ENCODE results near the gene NTSR1.

The NTSR1 gene

GRCh38 chr20:62707921-62708521 lies 615 bp upstream of the NTSR1 start:
- peak; percentile 56 for ATAC-seq
- peak; percentile 21 to 24 for DNase-seq
- Mint-ChIP-seq H3K9me3 (no peaks in the 10 kb centered on the region), H3K27me3 (peaks cover 46% of the 10 kb centered on the region), H3K4me1 (peaks cover 26% of the 10 kb centered on the region), H3K27ac (no peak overlapping the region), H3K4me3 (peak overlapping the region in 1 of 2 donors; percentile 70)

- ATAC-seq (no peak), DNase-seq (no peak)
- Mint-ChIP-seq H3K27ac (no peak overlapping the region), H3K4me3 (peak overlapping the region in 1 of 2 donors; percentile 2), H3K9me3 (no peaks in the 10 kb centered on the region), H3K4me1 (peaks cover 11% of the 10 kb centered on the region), H3K27me3 (peaks cover 58% of the 10 kb centered on the region)
Observed at GRCh38 chr20:62709537-62709905, 885 bp downstream of the NTSR1 start.

DNA sequence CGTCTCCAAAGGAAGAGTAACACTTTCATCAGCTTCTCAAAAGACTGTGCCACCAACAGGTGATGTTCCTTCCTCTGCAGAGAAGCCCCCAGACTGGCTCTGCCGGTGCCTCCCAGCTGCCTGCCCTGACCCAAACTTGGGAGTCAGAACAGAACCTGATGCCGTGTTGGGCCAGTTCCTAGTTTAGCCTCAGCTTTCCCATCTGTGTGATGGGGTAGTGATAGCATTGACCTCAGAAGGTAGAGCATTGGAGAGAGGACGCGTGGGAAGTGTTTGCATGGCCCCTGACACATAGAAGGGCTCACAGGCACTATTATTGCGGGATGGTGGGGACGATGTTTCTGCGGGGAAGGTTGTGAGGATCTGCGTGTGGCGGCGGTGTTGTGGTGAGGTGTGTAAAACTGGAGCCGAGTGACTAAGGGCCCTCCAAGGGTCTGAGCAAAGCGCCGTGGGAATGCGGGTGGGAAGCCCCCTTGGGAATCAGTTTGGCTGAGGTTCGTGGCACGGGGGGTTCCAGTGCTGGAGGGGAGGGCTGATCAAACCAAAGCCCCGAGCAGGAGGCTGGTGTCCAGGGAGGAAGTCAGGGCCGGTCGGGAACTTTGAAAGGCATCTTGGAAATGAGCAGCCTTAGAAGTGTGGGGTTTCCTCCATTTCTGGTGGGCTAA lies 1.7 kb downstream of the NTSR1 start:
- Mint-ChIP-seq H3K4me1 (peaks cover 7% of the 10 kb centered on the region), H3K27ac (peak overlapping the region; percentile 4 to 9), H3K4me3 (no peak overlapping the region)

DNA sequence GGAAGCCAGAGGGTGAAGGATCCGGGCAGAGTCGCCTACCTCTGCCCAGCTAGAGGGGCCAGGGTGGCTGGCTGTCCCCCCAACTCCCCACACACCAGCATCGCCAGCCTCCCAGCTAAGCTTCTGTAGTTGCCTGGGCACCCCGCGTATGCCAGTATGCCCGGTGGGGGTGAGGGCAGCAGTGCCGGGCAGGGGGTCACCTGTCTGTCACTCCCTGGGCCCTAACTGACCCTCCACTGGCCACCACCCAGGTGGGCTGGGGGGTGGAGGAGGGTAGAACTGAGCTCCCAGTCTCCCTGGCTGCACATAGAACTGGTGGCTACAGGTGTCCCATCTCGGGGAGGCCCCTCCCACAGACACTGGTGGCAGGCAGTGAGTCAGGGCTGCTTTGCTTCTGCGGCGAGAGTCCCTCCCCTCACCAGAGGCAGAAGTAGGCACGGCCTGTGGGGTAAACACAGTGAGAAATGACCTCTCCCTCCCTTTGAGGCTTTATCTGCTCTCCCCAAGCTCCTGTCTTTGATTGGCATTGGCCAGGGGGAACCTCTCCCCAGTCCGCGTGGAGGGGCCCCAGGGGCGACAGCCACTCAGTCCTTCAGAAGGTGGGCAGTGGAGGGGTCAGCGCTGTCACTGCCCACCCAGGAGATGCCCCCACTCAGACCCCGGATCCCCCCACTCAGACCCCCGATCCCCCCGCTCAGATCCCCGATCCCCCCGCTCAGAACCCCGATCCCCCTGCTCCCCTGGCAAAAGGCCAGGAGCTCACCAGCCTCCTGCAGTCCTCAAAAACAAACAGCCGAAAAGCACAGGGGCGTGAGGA lies 2.5 kb downstream of the NTSR1 start:
- no peak overlapping the region for H3K4me3 Mint-ChIP-seq
- peaks cover 12% of the 10 kb centered on the region for H3K4me1 Mint-ChIP-seq
- DNase-seq (no peak), ATAC-seq (peak; percentile 56)
- no peaks in the 10 kb centered on the region for H3K9me3 Mint-ChIP-seq
- peaks cover 66% of the 10 kb centered on the region for H3K27me3 Mint-ChIP-seq
- no peak overlapping the region for H3K27ac Mint-ChIP-seq

More for the DNA sequence above, 1.7 kb downstream of the NTSR1 start:
- ATAC-seq (no peak), DNase-seq (no peak)
- H3K27me3 Mint-ChIP-seq = peaks cover 66% of the 10 kb centered on the region
- no peaks in the 10 kb centered on the region for H3K9me3 Mint-ChIP-seq

GRCh38 chr20:62711703-62712101 lies 3.1 kb downstream of the NTSR1 start:
- H3K4me1 Mint-ChIP-seq = peaks cover 18% of the 10 kb centered on the region
- H3K4me3 Mint-ChIP-seq = no peak overlapping the region
- peaks cover 63% of the 10 kb centered on the region for H3K27me3 Mint-ChIP-seq
- DNase-seq (no peak), ATAC-seq (no peak)
- H3K27ac Mint-ChIP-seq = no peak overlapping the region
- no peaks in the 10 kb centered on the region for H3K9me3 Mint-ChIP-seq

DNA sequence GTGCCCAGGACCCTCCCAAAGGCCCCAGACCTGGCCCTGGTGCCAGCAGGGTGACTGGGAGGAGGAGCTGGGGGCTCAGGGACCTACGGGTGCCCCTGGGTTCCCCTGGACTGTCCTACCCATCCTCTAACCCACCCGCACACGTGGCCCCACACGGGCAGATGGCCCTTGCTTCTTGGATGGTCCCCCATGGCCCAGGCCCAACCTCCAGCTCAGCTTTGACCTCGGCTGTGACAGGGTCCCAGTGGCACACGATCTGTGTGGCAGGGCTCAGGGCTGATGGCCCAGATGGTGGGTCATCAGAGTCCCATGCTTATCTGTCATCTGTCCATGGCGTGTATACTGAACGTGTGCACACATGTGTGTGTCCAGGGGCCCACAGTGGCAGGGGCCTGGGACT lies 4.0 kb downstream of the NTSR1 start:
- no peak for ATAC-seq
- H3K27me3 Mint-ChIP-seq = peaks cover 54% of the 10 kb centered on the region
- no peaks in the 10 kb centered on the region for H3K9me3 Mint-ChIP-seq
- H3K4me1 Mint-ChIP-seq = peaks cover 27% of the 10 kb centered on the region
- DNase-seq = no peak
- no peak overlapping the region for H3K27ac Mint-ChIP-seq
- no peak overlapping the region for H3K4me3 Mint-ChIP-seq

- peaks cover 45% of the 10 kb centered on the region for H3K27me3 Mint-ChIP-seq
- no peak for DNase-seq
- ATAC-seq = no peak
- no peaks in the 10 kb centered on the region for H3K9me3 Mint-ChIP-seq
- peak overlapping the region; percentile 22 to 29 for H3K27ac Mint-ChIP-seq
- H3K4me3 Mint-ChIP-seq = no peak overlapping the region
- peaks cover 24% of the 10 kb centered on the region for H3K4me1 Mint-ChIP-seq
Observed at GRCh38 chr20:62714006-62714405, 5.4 kb downstream of the NTSR1 start.

DNA sequence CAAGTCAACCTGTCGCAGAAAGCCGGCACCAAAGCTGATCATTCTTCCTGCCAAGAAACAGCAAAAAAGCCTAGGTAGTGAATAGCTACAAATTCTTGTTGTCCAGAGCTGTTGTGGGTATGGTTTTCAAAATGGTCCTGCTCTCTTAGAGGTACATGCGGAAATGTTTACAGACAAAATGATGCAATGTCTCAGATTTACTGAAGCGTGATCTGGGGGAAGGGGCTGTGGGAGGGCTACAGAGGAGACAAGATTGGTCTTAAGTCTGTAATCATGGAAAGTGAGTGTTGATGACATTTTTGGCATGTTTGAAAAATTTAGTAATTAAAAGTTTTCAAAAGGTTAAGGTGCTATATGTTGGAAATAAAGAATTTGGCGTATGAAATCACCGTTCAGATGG lies 6.2 kb downstream of the NTSR1 start:
- ATAC-seq = no peak
- DNase-seq = no peak
- H3K27ac Mint-ChIP-seq = no peak overlapping the region
- no peak overlapping the region for H3K4me3 Mint-ChIP-seq
- peaks cover 38% of the 10 kb centered on the region for H3K27me3 Mint-ChIP-seq
- H3K4me1 Mint-ChIP-seq = peaks cover 24% of the 10 kb centered on the region
- peaks cover 6 to 7% of the 10 kb centered on the region in 2 donors for H3K9me3 Mint-ChIP-seq

- DNase-seq (no peak), ATAC-seq (no peak)
- peaks cover 24% of the 10 kb centered on the region for H3K4me1 Mint-ChIP-seq
- peaks cover 34% of the 10 kb centered on the region for H3K27me3 Mint-ChIP-seq
- H3K9me3 Mint-ChIP-seq = peaks cover 8 to 10% of the 10 kb centered on the region in 2 donors
- no peak overlapping the region for H3K27ac Mint-ChIP-seq
- no peak overlapping the region for H3K4me3 Mint-ChIP-seq
Observed at GRCh38 chr20:62715201-62715600, 6.6 kb downstream of the NTSR1 start.

- Mint-ChIP-seq H3K4me3 (peak overlapping the region; percentile 68 to 71), H3K9me3 (peaks cover 15 to 20% of the 10 kb centered on the region in 2 donors), H3K4me1 (peaks cover 27% of the 10 kb centered on the region), H3K27ac (peak overlapping the region in 1 of 2 donors; percentile 57), H3K27me3 (peaks cover 26% of the 10 kb centered on the region)
- DNase-seq = peak in 1 of 2 donors; percentile 24
- ATAC-seq = peak; percentile 77
Observed at GRCh38 chr20:62716198-62716940, 7.7 kb downstream of the NTSR1 start.

- H3K9me3 Mint-ChIP-seq = peaks cover 20 to 24% of the 10 kb centered on the region in 2 donors
- ATAC-seq (no peak), DNase-seq (no peak)
- no peak overlapping the region for H3K4me3 Mint-ChIP-seq
- peaks cover 20% of the 10 kb centered on the region for H3K27me3 Mint-ChIP-seq
- peaks cover 32% of the 10 kb centered on the region for H3K4me1 Mint-ChIP-seq
- H3K27ac Mint-ChIP-seq = no peak overlapping the region
Observed at GRCh38 chr20:62716941-62717310, 8.3 kb downstream of the NTSR1 start.

- no peak overlapping the region for H3K27ac Mint-ChIP-seq
- H3K27me3 Mint-ChIP-seq = peaks cover 20% of the 10 kb centered on the region
- peaks cover 39% of the 10 kb centered on the region for H3K4me1 Mint-ChIP-seq
- no peak for ATAC-seq
- no peak for DNase-seq
- no peak overlapping the region for H3K4me3 Mint-ChIP-seq
- H3K9me3 Mint-ChIP-seq = peaks cover 24 to 29% of the 10 kb centered on the region in 2 donors
Observed at GRCh38 chr20:62717933-62718332, 9.3 kb downstream of the NTSR1 start.

GRCh38 chr20:62718546-62718945 lies 9.9 kb downstream of the NTSR1 start:
- Mint-ChIP-seq H3K4me1 (peaks cover 39% of the 10 kb centered on the region), H3K27ac (no peak overlapping the region), H3K9me3 (peaks cover 24 to 29% of the 10 kb centered on the region in 2 donors), H3K4me3 (no peak overlapping the region), H3K27me3 (peaks cover 18% of the 10 kb centered on the region)
- ATAC-seq (no peak), DNase-seq (no peak)

GRCh38 chr20:62719250-62719935 lies 10.8 kb downstream of the NTSR1 start:
- ATAC-seq (no peak), DNase-seq (no peak)
- no peak overlapping the region for H3K27ac Mint-ChIP-seq
- H3K4me3 Mint-ChIP-seq = no peak overlapping the region
- H3K27me3 Mint-ChIP-seq = peaks cover 9% of the 10 kb centered on the region
- H3K9me3 Mint-ChIP-seq = peaks cover 24 to 29% of the 10 kb centered on the region in 2 donors
- peaks cover 39% of the 10 kb centered on the region for H3K4me1 Mint-ChIP-seq
